Activated T-helper 2 cell treated with anti-CD3 and anti-CD28 coated beads, Interferon-gamma antibody, Interleukin-2, Interleukin-4, amounts not matched to agents 10 μg/mL and 5 μg/mL and 100 μg/mL, durations not matched to agents 14 hours and 24 hours and 36 hours (primary cell): Measurements from ENCODE around the gene FOXP3. TPM values are rescaled to one million over a fixed set of nuclear protein-coding genes. Genes with fewer than 3 reads are reported as not detected.

Experiments
- DNase-seq: peaks from one replicate; pipeline ENCODE4 v3.0.0; 2021; ENCODE audit warnings: low spot score
- H3K27ac Mint-ChIP-seq: one replicate; pipeline ENCODE4 v1.8.0; 2021; ENCODE audit warnings: mixed read lengths
- H3K27me3 Mint-ChIP-seq: one replicate; pipeline ENCODE4 v1.8.0; 2021; ENCODE audit warnings: low read depth, mixed read lengths
- H3K36me3 Mint-ChIP-seq: one replicate; pipeline ENCODE4 v1.8.0; 2021; ENCODE audit warnings: low read depth, mixed read lengths
- H3K4me1 Mint-ChIP-seq: one replicate; pipeline ENCODE4 v1.8.0; 2021; ENCODE audit warnings: low read depth, mixed read lengths
- H3K4me3 Mint-ChIP-seq: one replicate; pipeline ENCODE4 v1.8.0; 2021; ENCODE audit warnings: low read depth, mild to moderate bottlenecking, moderate library complexity, mixed read lengths
- H3K9me3 Mint-ChIP-seq: one replicate; pipeline ENCODE4 v1.8.0; 2021; ENCODE audit warnings: mixed read lengths
- intact Hi-C: fragments of 100-400 bp; cut with micrococcal nuclease; formaldehyde crosslinking; loops from one replicate; pipeline ENCODE4 v1.15.1; 2023
- total RNA-seq: library from RNA; stranded (reverse); gene quantifications from 2 replicates; pipeline ENCODE4 v1.2.3, GENCODE V29; 2022

Gene FOXP3
- total RNA-seq, 1 donor from 2014 or later, result 28.9 TPM

DNA sequence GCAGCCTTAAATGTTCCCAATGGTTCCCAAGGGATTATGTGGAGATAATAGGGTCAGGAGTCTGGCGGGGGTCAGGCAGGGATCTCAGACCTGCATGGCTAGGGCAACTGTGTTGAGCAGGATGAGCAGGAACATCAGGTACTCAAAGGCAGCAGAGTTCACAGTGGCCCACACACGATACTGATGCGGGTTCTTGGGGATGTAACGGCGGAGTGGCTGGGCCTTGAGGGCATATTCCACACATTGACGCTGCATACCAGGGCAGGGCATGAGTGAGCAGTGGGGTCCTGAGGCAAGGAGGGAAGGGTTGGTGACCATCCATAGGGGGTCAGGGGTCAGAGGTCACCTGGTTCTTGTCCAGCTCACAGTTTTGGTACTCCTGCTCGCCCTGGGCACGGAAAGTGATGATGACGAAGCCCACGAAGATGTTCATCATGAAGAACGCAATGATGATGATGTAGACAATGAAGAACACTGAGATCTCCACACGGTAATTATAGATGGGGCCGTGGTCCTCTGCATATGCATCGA, 49.4 kb downstream of the FOXP3 start:
- Mint-ChIP-seq H3K36me3 (no peaks in the 10 kb centered on the region), H3K4me1 (no peaks in the 10 kb centered on the region), H3K9me3 (no peaks in the 10 kb centered on the region), H3K27ac (no peak overlapping the region), H3K4me3 (no peak overlapping the region), H3K27me3 (no peaks in the 10 kb centered on the region)
- DNase-seq, result no peak
- intact Hi-C loops, result no loop called here

DNA sequence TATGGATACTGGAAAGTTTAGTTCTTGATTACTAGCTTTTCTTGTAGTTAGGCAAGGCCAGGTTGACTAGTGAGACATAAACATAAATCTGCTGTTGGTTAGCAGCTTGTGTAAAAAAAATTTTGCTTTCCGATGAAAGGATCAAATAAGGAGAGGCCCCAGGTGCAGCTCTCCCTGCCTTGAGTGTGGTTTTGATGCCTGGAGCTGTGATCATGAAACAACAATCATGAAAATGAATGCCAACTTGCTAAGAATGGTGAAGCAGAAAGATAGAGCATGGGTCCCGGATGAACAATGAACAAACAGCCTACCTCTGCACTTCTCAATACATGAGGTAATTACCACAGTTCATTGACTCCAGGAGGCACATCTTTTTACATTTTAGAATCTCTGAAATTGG, 50.1 kb downstream of the FOXP3 start:
- Mint-ChIP-seq H3K4me1 (no peaks in the 10 kb centered on the region), H3K27ac (no peak overlapping the region), H3K9me3 (no peaks in the 10 kb centered on the region), H3K36me3 (no peaks in the 10 kb centered on the region), H3K27me3 (no peaks in the 10 kb centered on the region), H3K4me3 (no peak overlapping the region)
- intact Hi-C loops, result no loop called here
- no peak for DNase-seq

DNA sequence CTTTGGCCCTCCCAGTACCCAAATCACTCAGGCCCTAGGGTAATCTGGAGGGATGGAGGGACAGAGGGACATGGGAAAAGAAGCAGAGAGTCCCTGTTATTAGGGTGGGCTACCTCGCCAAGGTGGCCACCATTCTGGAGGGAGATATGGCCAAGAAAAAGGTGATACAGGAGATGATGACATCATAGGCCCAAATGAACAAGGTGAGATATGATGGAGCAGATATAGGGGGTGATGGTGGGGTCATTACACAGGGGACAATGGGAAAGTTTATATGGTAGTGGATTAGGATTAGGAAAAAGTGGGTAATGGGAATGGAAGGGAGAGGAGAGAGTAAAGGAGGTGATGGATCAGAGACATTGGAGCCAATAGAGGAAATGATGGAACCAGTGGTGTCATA, 51.6 kb downstream of the FOXP3 start:
- Mint-ChIP-seq H3K4me1 (no peaks in the 10 kb centered on the region), H3K4me3 (no peak overlapping the region), H3K36me3 (no peaks in the 10 kb centered on the region), H3K27me3 (no peaks in the 10 kb centered on the region), H3K9me3 (no peaks in the 10 kb centered on the region), H3K27ac (no peak overlapping the region)
- no peak for DNase-seq
- intact Hi-C loops, result no loop called here

DNA sequence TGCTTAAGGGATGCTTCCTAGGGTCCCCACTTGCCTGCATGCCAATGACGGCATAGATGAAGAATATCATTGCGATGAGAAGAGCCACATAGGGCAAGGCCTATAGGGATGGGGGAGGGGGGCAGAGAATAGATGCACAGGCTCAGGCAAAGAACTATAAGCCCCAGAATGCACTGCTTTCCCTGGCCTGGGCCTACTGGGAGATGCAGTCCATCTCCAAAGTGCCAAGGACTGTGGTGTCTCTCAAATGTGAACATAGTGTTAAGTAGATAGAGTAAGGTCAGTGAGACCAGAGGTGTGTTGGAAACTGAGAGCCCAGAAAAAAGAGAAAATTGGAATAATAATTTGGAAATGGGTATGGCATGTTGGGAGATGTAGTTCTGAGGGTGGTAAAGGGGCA, 52.3 kb downstream of the FOXP3 start:
- no peaks in the 10 kb centered on the region for H3K27me3 Mint-ChIP-seq
- no peaks in the 10 kb centered on the region for H3K4me1 Mint-ChIP-seq
- no peaks in the 10 kb centered on the region for H3K9me3 Mint-ChIP-seq
- intact Hi-C loops, result no loop called here
- no peak for DNase-seq
- no peak overlapping the region for H3K4me3 Mint-ChIP-seq
- H3K27ac Mint-ChIP-seq, result no peak overlapping the region
- no peaks in the 10 kb centered on the region for H3K36me3 Mint-ChIP-seq

DNA sequence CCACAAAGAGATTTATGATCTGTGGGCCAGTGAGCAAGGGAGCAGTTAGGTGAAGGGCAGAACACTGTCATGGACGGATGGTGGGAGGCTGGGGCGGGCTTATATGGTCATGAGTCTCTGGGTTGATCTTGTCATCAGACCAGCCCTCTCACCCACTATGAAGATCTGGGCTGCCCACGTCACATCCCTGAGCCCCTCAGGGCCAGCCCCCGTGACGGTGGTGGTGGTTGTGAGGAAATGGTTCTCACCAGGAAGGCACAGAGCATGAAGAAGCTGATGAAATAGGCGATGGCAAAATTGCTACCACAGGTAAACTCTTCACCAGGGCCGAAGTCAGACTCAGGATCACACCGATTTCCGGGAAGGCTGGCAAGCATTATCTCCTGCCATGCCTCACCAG, 53.4 kb downstream of the FOXP3 start:
- Mint-ChIP-seq H3K4me3 (no peak overlapping the region), H3K9me3 (no peaks in the 10 kb centered on the region), H3K27me3 (no peaks in the 10 kb centered on the region), H3K36me3 (no peaks in the 10 kb centered on the region), H3K27ac (no peak overlapping the region), H3K4me1 (no peaks in the 10 kb centered on the region)
- intact Hi-C loops, result no loop called here
- DNase-seq, result no peak

DNA sequence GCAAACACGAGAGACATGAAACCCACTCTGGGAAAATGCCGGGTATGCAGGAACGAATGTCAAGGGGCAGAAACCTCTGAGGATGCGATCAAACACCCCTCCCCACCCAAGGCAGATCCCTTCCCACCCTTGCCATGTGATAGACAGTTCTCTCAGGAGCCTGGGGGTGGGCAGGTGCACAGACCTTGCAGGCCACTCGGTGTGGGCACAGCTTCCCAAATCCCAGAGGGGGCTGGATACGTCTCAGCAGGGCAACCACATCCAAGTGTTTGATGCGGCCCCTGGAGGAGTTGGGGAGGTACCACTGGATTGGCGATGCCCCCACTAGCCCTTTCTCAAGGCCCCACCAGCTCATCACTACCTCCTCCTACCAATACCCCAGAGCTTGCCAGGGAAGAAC, 54.1 kb downstream of the FOXP3 start:
- H3K4me1 Mint-ChIP-seq, result no peaks in the 10 kb centered on the region

DNA sequence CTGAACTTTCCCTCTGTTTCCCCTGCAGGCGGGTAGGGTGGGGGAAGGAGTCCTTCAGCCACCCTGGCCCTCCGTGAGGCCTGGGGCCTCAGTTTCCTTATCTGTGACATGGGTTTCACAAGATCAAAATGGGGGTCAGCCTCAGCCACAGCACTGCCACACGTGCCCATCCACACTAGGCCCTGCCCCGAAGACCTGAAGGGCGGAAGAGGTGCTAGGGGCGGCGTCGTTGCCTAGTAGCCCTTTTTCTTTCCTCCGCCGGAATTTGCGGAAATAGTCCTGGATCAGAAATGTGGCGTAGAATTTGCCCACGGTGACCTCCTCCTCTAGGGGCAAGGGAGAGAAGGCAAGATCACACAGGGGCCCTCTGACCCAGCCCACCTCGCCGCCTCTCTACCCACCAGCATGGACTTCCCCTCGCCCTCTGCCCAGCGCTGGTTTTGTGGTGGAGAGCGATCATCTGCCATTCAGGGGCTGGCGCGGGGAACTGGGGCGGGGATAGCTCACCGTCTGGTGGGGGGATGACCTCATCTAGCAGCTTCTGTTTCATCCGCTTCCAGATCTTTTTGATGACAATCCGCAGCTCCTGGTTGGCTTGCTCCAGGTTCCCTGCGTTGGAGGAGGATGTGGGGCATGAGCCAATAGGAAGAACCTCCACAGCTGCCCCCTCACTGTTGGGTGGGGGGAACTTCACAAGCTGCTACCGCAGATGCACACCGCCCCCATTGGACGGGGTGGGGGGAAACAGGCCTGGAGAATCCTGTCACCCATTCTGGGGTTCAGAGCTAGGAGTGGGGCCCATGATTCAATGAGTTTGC, 54.9 kb downstream of the FOXP3 start:
- Mint-ChIP-seq H3K36me3 (no peaks in the 10 kb centered on the region), H3K27me3 (no peaks in the 10 kb centered on the region), H3K27ac (no peak overlapping the region), H3K9me3 (no peaks in the 10 kb centered on the region), H3K4me3 (no peak overlapping the region), H3K4me1 (no peaks in the 10 kb centered on the region)
- intact Hi-C loops, result no loop called here
- no peak for DNase-seq

More for the DNA sequence above, 54.1 kb downstream of the FOXP3 start:
- H3K27ac Mint-ChIP-seq, result no peak overlapping the region
- H3K27me3 Mint-ChIP-seq, result no peaks in the 10 kb centered on the region
- H3K4me3 Mint-ChIP-seq, result no peak overlapping the region
- no peaks in the 10 kb centered on the region for H3K9me3 Mint-ChIP-seq
- DNase-seq, result no peak
- no peaks in the 10 kb centered on the region for H3K36me3 Mint-ChIP-seq
- intact Hi-C loops, result no loop called here

DNA sequence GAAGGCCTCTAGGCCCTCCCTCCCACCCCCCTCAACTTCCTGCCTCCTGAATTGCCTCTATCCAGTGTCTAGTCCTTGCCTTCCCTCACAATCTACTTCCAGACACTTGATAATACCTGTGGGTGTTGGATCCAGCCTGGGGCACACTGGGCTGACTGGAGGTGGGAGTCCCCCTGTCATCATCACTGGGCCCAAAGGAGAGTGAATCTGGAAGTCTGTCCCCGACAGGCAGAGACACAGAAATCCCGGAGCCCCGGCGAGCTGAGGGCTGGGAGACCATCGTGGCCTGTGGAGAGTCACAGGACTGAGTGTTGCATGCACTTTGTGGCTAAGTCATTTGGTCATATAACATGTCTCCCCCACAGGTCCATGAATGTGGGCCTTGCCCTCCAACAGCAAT, 56.1 kb downstream of the FOXP3 start:
- Mint-ChIP-seq H3K27me3 (no peaks in the 10 kb centered on the region), H3K4me1 (no peaks in the 10 kb centered on the region), H3K9me3 (no peaks in the 10 kb centered on the region), H3K36me3 (no peaks in the 10 kb centered on the region), H3K27ac (no peak overlapping the region), H3K4me3 (no peak overlapping the region)
- DNase-seq, result no peak
- intact Hi-C loops, result no loop called here

DNA sequence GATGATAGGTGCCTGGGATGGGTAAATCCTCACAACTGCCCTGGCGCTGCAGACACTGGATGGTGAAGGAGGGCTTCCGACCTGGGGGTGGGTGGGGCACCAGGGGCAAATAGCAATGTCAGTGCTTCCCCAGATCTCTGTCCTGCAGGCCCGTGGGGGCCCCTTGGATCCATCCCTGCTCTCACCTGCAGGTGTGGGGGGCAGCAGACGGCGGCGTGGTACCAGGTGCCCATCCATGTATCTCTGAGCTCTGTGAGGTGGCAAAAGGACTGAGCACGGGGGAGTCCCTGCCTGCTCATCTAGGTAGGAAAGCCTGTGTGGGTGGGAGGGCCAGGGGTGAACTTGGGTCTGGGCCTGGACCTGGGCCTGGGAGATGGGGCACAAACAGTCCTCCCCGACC, 58.0 kb downstream of the FOXP3 start:
- Mint-ChIP-seq H3K4me3 (no peak overlapping the region), H3K9me3 (no peaks in the 10 kb centered on the region), H3K27me3 (no peaks in the 10 kb centered on the region), H3K27ac (no peak overlapping the region), H3K4me1 (no peaks in the 10 kb centered on the region), H3K36me3 (no peaks in the 10 kb centered on the region)
- DNase-seq, result no peak
- intact Hi-C loops, result no loop called here

DNA sequence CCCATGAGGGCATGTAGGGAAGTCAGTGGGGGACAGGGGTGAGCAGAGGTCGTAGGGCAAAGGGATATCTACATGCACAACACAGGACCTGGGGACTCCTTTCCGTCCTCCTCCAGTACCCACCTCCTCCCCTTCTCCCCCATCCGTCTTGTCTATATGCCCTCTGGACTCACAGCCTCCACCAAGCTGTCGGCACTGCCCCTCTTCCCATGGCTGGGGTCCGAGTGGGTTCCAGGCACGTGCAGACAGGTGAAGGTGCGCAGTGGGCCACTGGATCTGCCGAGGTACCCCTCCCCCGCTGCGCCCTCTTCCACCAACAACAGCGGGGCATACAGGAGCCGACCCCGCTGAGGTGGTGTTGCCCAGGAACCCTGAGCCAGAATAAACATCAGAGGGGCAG, 59.1 kb downstream of the FOXP3 start:
- Mint-ChIP-seq H3K27ac (no peak overlapping the region), H3K36me3 (no peaks in the 10 kb centered on the region), H3K4me3 (no peak overlapping the region), H3K9me3 (no peaks in the 10 kb centered on the region), H3K27me3 (no peaks in the 10 kb centered on the region), H3K4me1 (peaks cover 3% of the 10 kb centered on the region)
- DNase-seq, result no peak
- intact Hi-C loops, result no loop called here

DNA sequence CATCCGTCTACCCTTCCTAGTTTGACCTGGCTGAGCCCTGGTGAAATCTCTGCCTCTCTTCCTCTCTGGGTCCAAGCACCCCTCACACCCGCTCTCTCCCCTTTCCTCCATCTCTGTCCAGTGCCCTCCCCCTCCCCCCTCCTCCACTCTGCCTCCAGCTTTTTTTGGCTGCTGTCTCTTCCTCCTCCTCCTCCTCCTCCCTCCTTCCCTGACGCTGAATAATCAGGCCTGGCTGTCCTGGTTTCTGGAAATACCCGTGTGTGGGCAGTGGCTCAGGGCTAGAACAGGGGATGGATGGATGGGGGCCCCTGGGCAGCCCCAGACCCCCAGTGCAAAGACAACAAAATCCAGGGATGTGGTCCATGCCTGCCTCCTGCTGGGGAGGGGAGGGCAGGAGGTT, 59.8 kb downstream of the FOXP3 start:
- H3K9me3 Mint-ChIP-seq, result no peaks in the 10 kb centered on the region
- no peak for DNase-seq
- H3K36me3 Mint-ChIP-seq, result no peaks in the 10 kb centered on the region
- H3K27me3 Mint-ChIP-seq, result no peaks in the 10 kb centered on the region
- H3K4me1 Mint-ChIP-seq, result peaks cover 3% of the 10 kb centered on the region
- intact Hi-C loops, result no loop called here
- no peak overlapping the region for H3K4me3 Mint-ChIP-seq
- no peak overlapping the region for H3K27ac Mint-ChIP-seq

DNA sequence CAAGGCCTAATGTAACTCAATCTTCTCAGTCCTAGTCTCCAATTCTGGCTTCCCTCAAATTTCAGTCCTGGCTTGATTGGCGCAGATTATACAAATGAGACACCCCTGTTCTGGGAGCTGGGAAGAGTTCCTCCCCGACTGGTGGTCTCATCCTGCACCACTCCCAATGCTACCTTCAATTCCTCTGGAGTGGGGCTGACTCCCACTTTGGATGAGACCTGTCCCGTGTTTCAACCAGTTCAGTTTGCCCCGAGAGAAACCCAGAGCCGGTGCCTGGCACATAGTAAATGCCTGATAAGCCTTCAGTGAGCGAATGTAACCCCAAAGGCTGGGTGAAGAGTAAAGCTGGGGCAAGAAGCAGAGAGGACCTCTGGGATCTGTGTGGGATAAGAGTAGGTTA, 60.5 kb downstream of the FOXP3 start:
- H3K9me3 Mint-ChIP-seq, result no peaks in the 10 kb centered on the region
- no peaks in the 10 kb centered on the region for H3K27me3 Mint-ChIP-seq
- H3K4me1 Mint-ChIP-seq, result peaks cover 4% of the 10 kb centered on the region
- H3K36me3 Mint-ChIP-seq, result no peaks in the 10 kb centered on the region
- no peak for DNase-seq
- H3K4me3 Mint-ChIP-seq, result no peak overlapping the region
- intact Hi-C loops, result no loop called here
- no peak overlapping the region for H3K27ac Mint-ChIP-seq

DNA sequence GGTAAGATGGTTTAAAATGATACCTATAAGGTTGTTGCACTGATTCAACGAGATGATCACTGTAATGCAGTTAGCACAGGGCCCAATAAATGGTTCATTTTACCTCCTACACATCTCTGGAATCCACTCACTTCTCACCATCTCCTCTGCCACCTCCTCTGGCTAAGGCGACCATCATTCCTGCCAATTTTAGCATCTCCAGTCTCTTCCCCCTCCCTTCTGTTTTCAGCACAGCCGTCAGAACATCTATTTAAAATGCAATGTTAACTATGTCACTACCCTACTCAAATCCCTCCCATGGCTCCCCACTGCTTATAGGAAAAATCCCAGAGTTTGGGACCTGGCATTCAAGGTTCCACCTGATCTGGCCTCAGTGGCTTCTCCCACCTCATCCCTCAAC, 61.0 kb downstream of the FOXP3 start:
- no peak for DNase-seq
- H3K4me3 Mint-ChIP-seq, result no peak overlapping the region
- H3K9me3 Mint-ChIP-seq, result no peaks in the 10 kb centered on the region
- H3K27ac Mint-ChIP-seq, result no peak overlapping the region
- H3K4me1 Mint-ChIP-seq, result peaks cover 8% of the 10 kb centered on the region
- no peaks in the 10 kb centered on the region for H3K36me3 Mint-ChIP-seq
- H3K27me3 Mint-ChIP-seq, result no peaks in the 10 kb centered on the region
- intact Hi-C loops, result no loop called here
